Measurements from ENCODE around the gene GLI3. TPM values are rescaled to one million over a fixed set of nuclear protein-coding genes. Genes with fewer than 3 reads are reported as not detected.

The GLI3 gene
- total RNA-seq, 2 donors from 2014 or later = 2.7 to 10.2 TPM

- no peaks in the 10 kb centered on the region for H3K27me3 ChIP-seq (ENCODE audit: control insufficient read depth, insufficient read depth, low read length, poor library complexity, severe bottlenecking)
- 90 to 93% methylated on average over 3 of the region's 3 CpGs for WGBS, 2 experiments (ENCODE audit: insufficient coverage in 1 of 2, insufficient read length in 1 of 2)
- no peaks in the 10 kb centered on the region for H3K4me1 ChIP-seq (ENCODE audit: control insufficient read depth, insufficient read depth, low read length)
- H3K9ac ChIP-seq (ENCODE audit: extremely low read depth, low read length, poor library complexity, severe bottlenecking) = no peak overlapping the region
- Mint-ChIP-seq H3K27ac (no peak overlapping the region), H3K4me1 (peaks cover 26% of the 10 kb centered on the region), H3K36me3 (ENCODE audit: low read depth) (no peaks in the 10 kb centered on the region), H3K9me3 (no peaks in the 10 kb centered on the region), H3K27me3 (ENCODE audit: insufficient read depth) (peaks cover 5% of the 10 kb centered on the region), H3K4me3 (no peak overlapping the region)
- TF ChIP-seq CTCF (conservative IDR thresholded peaks at IDR 0.05) = no peak
- H3K36me3 ChIP-seq (ENCODE audit: control insufficient read depth, insufficient read depth, low read length) = no peaks in the 10 kb centered on the region
- no peaks in the 10 kb centered on the region for H3K9me3 ChIP-seq (ENCODE audit: control insufficient read depth, low read length)
- no peak for DNase-seq
- no peak overlapping the region for H3K4me3 ChIP-seq (ENCODE audit: low read length)
- no peak overlapping the region for H3K27ac ChIP-seq (ENCODE audit: low read depth, low read length)
Observed at GRCh38 chr7:42219447-42219846, 17.6 kb downstream of the GLI3 start.

- no peaks in the 10 kb centered on the region for H3K36me3 ChIP-seq (ENCODE audit: control insufficient read depth, insufficient read depth, low read length)
- Mint-ChIP-seq H3K36me3 (ENCODE audit: low read depth) (no peaks in the 10 kb centered on the region), H3K9me3 (no peaks in the 10 kb centered on the region), H3K27me3 (ENCODE audit: insufficient read depth) (no peaks in the 10 kb centered on the region), H3K4me3 (no peak overlapping the region), H3K4me1 (peaks cover 28% of the 10 kb centered on the region), H3K27ac (no peak overlapping the region)
- H3K27ac ChIP-seq (ENCODE audit: low read depth, low read length) = no peak overlapping the region
- H3K27me3 ChIP-seq (ENCODE audit: control insufficient read depth, insufficient read depth, low read length, poor library complexity, severe bottlenecking) = no peaks in the 10 kb centered on the region
- peaks cover 4% of the 10 kb centered on the region for H3K4me1 ChIP-seq (ENCODE audit: control insufficient read depth, insufficient read depth, low read length)
- no peak for TF ChIP-seq CTCF (conservative IDR thresholded peaks at IDR 0.05)
- 87 to 100% methylated on average over 2 of the region's 2 CpGs for WGBS, 2 experiments (ENCODE audit: insufficient coverage in 1 of 2, insufficient read length in 1 of 2)
- H3K4me3 ChIP-seq (ENCODE audit: low read length) = no peak overlapping the region
- no peak overlapping the region for H3K9ac ChIP-seq (ENCODE audit: extremely low read depth, low read length, poor library complexity, severe bottlenecking)
- no peak for DNase-seq
- no peaks in the 10 kb centered on the region for H3K9me3 ChIP-seq (ENCODE audit: control insufficient read depth, low read length)
Observed at GRCh38 chr7:42218248-42218647, 18.8 kb downstream of the GLI3 start.

DNA sequence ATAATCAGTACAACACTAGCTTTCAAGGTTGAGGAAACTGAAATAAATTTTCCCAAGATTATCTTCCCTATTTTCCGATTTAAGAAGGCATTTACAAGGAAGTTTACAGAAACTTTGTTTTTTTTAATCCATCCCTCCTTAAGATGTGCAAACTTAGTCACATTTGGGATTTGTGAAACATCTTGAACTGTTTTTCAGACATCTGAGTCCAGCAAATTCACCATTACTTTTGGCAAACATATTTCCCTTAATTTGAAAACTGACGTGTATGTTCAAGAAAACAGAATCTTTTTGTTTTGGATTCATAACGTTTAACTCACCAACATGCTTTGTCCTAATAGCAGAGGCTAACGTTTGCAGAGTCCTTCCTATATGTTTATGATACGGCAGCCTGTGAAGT is 19.5 kb downstream of the GLI3 start:
- H3K27me3 ChIP-seq (ENCODE audit: control insufficient read depth, insufficient read depth, low read length, poor library complexity, severe bottlenecking) = no peaks in the 10 kb centered on the region
- H3K9ac ChIP-seq (ENCODE audit: extremely low read depth, low read length, poor library complexity, severe bottlenecking) = no peak overlapping the region
- no peak overlapping the region for H3K4me3 ChIP-seq (ENCODE audit: low read length)
- Mint-ChIP-seq H3K27me3 (ENCODE audit: insufficient read depth) (no peaks in the 10 kb centered on the region), H3K9me3 (no peaks in the 10 kb centered on the region), H3K36me3 (ENCODE audit: low read depth) (no peaks in the 10 kb centered on the region), H3K4me3 (no peak overlapping the region), H3K4me1 (peaks cover 30% of the 10 kb centered on the region), H3K27ac (no peak overlapping the region)
- no peak for TF ChIP-seq CTCF (conservative IDR thresholded peaks at IDR 0.05)
- 89 to 95% methylated on average over 5 of the region's 5 CpGs for WGBS, 2 experiments (ENCODE audit: insufficient coverage in 1 of 2, insufficient read length in 1 of 2)
- no peak for DNase-seq
- H3K9me3 ChIP-seq (ENCODE audit: control insufficient read depth, low read length) = no peaks in the 10 kb centered on the region
- no peaks in the 10 kb centered on the region for H3K36me3 ChIP-seq (ENCODE audit: control insufficient read depth, insufficient read depth, low read length)
- peaks cover 4% of the 10 kb centered on the region for H3K4me1 ChIP-seq (ENCODE audit: control insufficient read depth, insufficient read depth, low read length)
- H3K27ac ChIP-seq (ENCODE audit: low read depth, low read length) = no peak overlapping the region

Measured in endodermal cell (in vitro differentiated cells).